ENCODE results near the gene ANO1. TPM values are rescaled to one million over a fixed set of nuclear protein-coding genes. Genes with fewer than 3 reads are reported as not detected.

The ANO1 gene
- total RNA-seq, 3 donors from 2014 or later, result 3.7 to 95.0 (median 53.7) TPM

DNA sequence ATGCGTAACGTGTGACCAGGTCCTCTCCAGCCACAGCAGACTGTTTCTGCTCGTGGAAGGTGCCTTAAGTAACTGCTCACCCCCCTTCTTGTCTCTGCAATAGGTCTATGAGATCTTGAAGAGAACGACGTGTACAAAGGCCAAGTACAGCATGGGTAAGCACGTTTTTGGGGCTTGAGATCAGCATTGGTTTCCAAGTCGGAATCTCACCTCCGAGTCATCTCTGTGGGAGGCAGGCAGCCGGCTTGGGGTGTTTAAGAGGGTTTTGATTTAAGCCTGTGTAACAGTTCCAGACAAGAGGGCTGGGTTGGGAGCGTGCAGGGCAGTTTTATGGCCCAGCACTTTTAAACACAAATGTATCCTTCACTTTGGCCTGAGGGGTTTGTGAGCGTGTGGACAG lies 30.1 kb downstream of the ANO1 start:
- Histone ChIP-seq H3K27ac (peak overlapping the region; percentile 84), H3K27me3 (no peaks in the 10 kb centered on the region), H3K9me3 (no peaks in the 10 kb centered on the region), H3K4me1 (peaks cover 5 to 8% of the 10 kb centered on the region in 2 donors), H3K4me3 (no peak overlapping the region), H3K36me3 (no peaks in the 10 kb centered on the region)
- TF ChIP-seq POLR2A (IDR thresholded peaks at IDR 0.05), result no peak
- no peak for TF ChIP-seq POLR2AphosphoS5 (IDR thresholded peaks at IDR 0.05)
- TF ChIP-seq, protein P1, sequence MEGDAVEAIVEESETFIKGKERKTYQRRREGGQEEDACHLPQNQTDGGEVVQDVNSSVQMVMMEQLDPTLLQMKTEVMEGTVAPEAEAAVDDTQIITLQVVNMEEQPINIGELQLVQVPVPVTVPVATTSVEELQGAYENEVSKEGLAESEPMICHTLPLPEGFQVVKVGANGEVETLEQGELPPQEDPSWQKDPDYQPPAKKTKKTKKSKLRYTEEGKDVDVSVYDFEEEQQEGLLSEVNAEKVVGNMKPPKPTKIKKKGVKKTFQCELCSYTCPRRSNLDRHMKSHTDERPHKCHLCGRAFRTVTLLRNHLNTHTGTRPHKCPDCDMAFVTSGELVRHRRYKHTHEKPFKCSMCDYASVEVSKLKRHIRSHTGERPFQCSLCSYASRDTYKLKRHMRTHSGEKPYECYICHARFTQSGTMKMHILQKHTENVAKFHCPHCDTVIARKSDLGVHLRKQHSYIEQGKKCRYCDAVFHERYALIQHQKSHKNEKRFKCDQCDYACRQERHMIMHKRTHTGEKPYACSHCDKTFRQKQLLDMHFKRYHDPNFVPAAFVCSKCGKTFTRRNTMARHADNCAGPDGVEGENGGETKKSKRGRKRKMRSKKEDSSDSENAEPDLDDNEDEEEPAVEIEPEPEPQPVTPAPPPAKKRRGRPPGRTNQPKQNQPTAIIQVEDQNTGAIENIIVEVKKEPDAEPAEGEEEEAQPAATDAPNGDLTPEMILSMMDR (IDR thresholded peaks at IDR 0.05), result no peak
- intact Hi-C loops (cut with DNase I; ENCODE audit: low total_unique reads), result no loop called here
- peak in 1 of 2 donors; percentile 53 for DNase-seq (ENCODE audit: low spot score in 2 of 2)

DNA sequence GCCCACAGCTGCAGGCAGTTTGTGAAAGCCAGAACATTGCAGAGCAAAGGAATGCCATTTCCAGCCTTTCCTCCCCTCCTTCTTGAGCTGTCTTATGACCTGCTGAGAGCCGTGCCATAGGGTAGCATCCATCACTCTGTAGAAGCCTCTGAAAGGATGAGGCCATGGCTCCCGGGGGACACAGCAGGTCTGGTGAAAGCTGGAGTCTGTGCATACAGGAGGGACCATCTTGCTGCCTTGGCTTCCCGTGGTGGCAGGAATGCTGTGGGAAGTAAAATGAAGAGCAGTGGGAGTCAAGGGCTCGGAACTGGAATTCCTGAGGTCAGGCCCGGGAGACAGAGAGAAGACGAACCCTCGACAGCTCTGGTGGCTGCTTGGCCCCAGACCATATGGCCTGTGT lies 30.9 kb downstream of the ANO1 start:
- no peak overlapping the region for H3K4me3 ChIP-seq
- no peaks in the 10 kb centered on the region for H3K36me3 ChIP-seq
- no peaks in the 10 kb centered on the region for H3K9me3 ChIP-seq
- intact Hi-C loops (cut with DNase I; ENCODE audit: low total_unique reads), result no loop called here
- peak in 1 of 2 donors; percentile 47 for DNase-seq (ENCODE audit: low spot score in 2 of 2)
- H3K27me3 ChIP-seq, result no peaks in the 10 kb centered on the region
- H3K27ac ChIP-seq, result peak overlapping the region; percentile 84
- TF ChIP-seq, protein P1 (IDR thresholded peaks at IDR 0.05), result no peak
- peak in 1 of 3 donors; percentile 31 for TF ChIP-seq POLR2AphosphoS5 (IDR thresholded peaks at IDR 0.05)
- peaks cover 5 to 8% of the 10 kb centered on the region in 2 donors for H3K4me1 ChIP-seq

DNA sequence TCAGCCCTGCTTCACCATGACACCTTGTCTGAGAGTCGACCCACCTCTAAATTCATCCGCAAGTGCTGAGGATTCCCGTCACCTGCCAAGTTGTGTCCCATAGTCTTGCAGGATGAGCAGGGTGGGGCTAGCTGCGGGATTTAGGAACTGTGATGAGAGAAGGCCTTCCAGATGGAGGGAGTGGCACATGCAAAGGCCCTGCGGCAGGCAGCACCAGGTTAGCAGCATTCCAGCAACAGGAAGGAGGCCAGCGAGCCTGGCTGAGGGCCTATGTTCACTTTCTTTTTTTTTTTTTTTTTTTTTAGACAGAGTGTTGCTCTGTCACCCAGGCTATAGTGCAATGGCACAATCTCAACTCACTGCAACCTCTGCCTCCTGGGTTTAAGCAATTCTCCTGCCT lies 31.8 kb downstream of the ANO1 start:
- H3K27ac ChIP-seq, result peak overlapping the region; percentile 84 to 87
- no peak for TF ChIP-seq POLR2A (IDR thresholded peaks at IDR 0.05)
- TF ChIP-seq, protein P1 (IDR thresholded peaks at IDR 0.05), result no peak

DNA sequence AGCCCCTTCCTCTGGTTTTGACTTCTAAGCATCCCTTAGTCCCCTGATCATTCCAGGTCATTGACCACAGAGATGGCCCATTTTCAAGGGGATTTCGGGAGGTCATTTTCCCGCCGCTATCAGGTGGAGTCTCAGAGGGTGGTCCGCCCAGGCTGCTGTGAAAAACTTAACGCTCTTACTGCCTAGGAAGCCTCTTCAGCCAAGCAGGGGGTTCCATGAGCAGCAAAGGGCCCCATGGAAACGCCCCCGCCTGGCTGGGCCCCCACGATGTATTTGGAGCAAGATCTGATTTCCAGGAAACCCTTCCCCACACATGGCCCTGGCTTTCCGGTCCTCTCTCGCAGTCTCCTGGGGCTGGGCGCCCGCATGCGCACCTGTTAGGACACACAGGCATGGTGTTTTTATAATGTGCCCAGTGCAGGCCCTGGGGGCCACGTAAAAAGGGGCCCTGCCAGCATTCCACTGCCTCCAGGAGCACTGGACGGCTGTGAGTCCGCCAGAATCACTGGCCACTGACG lies 32.5 kb downstream of the ANO1 start:
- H3K27me3 ChIP-seq, result no peaks in the 10 kb centered on the region
- intact Hi-C loops (cut with DNase I; ENCODE audit: low total_unique reads), result no loop called here
- no peaks in the 10 kb centered on the region for H3K9me3 ChIP-seq
- H3K36me3 ChIP-seq, result no peaks in the 10 kb centered on the region
- H3K4me3 ChIP-seq, result no peak overlapping the region
- DNase-seq (ENCODE audit: low spot score in 2 of 2), result no peak
- TF ChIP-seq, protein P1 (IDR thresholded peaks at IDR 0.05), result no peak
- TF ChIP-seq POLR2A (IDR thresholded peaks at IDR 0.05), result no peak
- no peak for TF ChIP-seq POLR2AphosphoS5 (IDR thresholded peaks at IDR 0.05)
- peaks cover 4 to 5% of the 10 kb centered on the region in 2 donors for H3K4me1 ChIP-seq
- peak overlapping the region; percentile 84 to 87 for H3K27ac ChIP-seq

More for the DNA sequence above, 31.8 kb downstream of the ANO1 start:
- peaks cover 5% of the 10 kb centered on the region in 2 donors for H3K4me1 ChIP-seq
- H3K9me3 ChIP-seq, result no peaks in the 10 kb centered on the region
- no peak for DNase-seq (ENCODE audit: low spot score in 2 of 2)
- intact Hi-C loops (cut with DNase I; ENCODE audit: low total_unique reads), result no loop called here
- H3K36me3 ChIP-seq, result no peaks in the 10 kb centered on the region
- no peaks in the 10 kb centered on the region for H3K27me3 ChIP-seq
- H3K4me3 ChIP-seq, result no peak overlapping the region

DNA sequence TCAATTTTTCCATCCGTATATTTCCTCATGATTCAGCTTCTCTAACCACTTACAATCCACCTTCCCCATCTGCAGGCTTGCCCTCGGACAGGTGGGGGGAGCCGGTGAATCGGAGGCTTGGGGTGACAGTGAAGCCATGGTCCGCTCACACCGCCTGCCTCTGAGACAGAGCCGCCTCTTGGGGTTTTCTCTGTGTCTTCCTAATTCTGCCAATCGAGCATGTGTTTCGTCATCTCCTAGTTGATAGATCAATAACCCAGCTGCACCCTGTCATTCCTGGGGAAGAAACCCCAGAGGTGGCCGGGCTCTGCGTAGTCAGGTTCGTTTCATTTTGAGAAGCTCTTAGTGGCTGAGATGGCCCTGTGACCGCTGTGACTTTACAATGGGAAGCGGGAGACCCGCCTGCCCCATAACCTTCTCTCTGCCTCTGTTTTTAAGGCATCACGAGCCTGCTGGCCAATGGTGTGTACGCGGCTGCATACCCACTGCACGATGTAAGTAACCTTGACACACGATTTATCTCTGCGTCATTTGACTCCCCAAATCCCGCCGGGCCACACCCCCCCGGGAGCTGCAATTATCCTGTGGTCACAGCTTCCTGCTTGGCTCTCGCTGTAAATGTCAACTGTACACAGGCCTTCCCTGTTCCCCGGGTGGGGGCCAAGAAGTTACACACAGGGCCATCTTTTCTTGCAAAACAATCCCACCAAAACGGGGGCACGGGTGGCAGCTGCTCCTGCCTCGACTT lies 33.3 kb downstream of the ANO1 start:
- TF ChIP-seq, protein P1 (IDR thresholded peaks at IDR 0.05), result no peak
- TF ChIP-seq POLR2A (IDR thresholded peaks at IDR 0.05) (no peak), POLR2AphosphoS5 (IDR thresholded peaks at IDR 0.05) (no peak)
- intact Hi-C loops (cut with DNase I; ENCODE audit: low total_unique reads), result no loop called here
- H3K4me1 ChIP-seq, result peaks cover 0 to 1% of the 10 kb centered on the region in 2 donors
- H3K27ac ChIP-seq, result peak overlapping the region; percentile 84 to 87
- peak overlapping the region in 1 of 3 donors; percentile 15 for H3K4me3 ChIP-seq
- peak; percentile 87 to 88 for DNase-seq (ENCODE audit: low spot score in 2 of 2)
- no peaks in the 10 kb centered on the region for H3K27me3 ChIP-seq
- H3K9me3 ChIP-seq, result no peaks in the 10 kb centered on the region
- H3K36me3 ChIP-seq, result no peaks in the 10 kb centered on the region

Data from breast epithelium (tissue), 4 donors.